GM21576 (cell line): ENCODE data around the gene GPR176.
"Not testable (repeated sequence)": the region's sequence is repeated elsewhere in the genome, so short reads cannot be mapped to it uniquely, and the experiment has no call there.

Source experiments
- ATAC-seq: cut with Tn5 transposase; IDR thresholded peaks from one replicate; pipeline ENCODE4 v1.9.1; 2021; ENCODE audit warnings: mild to moderate bottlenecking, moderate library complexity; ENCODE audit not compliant: unreplicated experiment

The GPR176 gene

DNA sequence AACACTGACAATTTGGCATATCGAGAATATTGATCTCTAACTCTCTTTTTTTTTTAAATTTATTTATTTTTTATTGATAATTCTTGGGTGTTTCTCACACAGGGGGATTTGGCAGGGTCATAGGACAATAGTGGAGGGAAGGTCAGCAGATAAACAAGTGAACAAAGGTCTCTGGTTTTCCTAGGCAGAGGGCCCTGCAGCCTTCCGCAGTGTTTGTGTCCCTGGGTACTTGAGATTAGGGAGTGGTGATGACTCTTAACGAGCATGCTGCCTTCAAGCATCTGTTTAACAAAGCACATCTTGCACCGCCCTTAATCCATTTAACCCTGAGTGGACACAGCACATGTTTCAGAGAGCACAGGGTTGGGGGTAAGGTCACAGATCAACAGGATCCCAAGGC lies 27.0 kb downstream of the GPR176 start:
- ATAC-seq: not testable (repeated sequence)

DNA sequence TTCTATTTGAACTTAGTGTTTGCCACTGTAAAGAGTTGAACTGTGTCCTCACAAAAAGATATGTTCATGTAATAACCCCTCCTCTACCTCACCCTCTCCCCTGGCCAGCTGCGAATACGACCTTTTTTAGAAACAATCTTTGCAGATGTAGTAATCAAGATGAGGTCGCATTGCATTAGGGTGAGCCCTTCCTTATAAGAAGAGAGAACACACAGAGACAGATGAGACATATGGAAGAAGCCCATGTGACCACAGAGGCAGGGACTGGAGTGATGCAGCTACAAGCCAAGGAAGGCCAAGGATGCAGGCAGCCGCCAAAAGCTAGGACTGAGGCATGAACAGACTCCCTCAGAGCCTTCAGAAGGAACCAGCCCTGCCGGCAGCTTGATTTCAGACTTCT lies 27.6 kb downstream of the GPR176 start:
- no peak for ATAC-seq

DNA sequence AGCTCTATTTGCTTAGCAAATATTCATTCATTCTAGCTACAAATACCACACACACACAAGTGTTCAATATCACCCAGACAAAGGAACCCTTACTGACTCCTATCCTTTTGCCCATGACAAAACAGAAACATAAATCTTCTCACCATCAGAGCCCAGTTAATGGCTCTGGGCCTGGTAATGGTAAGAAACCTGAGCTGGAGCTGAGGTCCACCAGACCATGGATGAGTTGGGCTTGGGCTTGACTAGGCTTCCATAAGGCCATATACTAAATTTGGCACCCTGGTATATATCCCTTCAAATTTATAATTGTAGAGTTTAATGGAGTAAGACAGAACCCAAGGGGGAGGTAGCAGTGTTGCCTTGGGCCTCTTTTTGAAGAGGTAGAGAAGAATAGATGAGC lies 29.4 kb downstream of the GPR176 start:
- ATAC-seq: no peak

DNA sequence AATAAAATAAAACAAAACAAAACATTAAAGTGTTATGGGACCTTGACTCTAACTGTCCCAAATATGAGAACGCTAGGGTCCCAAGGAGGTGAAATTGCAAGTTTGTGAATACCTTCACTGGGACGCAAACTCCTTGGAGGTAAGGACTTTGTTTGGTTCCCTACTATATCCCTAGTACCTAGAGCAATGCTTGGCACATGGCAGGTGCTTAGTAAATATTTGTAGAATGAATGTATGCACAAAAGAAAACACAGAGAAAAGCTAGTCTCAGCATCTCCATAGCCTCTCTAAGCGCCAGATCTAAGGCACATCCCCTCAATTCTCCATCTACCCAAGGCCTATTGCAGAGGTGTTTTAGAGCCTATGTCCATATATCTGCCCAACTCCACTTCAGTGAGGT lies 30.5 kb downstream of the GPR176 start:
- no peak for ATAC-seq

GRCh38 chr15:39888809-39889208 lies 31.3 kb downstream of the GPR176 start:
- no peak for ATAC-seq

DNA sequence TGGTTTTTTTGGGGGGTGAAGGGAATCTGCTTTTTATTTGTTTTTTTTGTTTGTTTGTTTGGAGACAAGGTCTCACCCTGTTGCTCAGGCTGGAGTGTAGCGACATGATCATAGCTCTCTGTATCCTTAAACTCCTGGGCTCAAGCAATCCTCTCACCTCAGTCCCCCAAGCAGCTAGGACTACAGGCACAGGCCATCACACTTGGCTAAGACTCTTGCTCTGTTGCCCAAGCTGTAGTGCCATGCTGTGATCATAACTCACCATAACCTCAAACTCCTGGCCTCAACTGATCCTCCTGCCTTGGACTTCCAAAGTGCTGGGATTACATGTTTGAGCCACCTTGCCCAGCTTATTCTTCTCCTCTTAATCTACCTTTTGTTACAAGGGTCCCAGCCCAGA lies 31.8 kb downstream of the GPR176 start:
- ATAC-seq: no peak

- no peak for ATAC-seq
Measured at GRCh38 chr15:39887832-39888231, 32.2 kb downstream of the GPR176 start.

DNA sequence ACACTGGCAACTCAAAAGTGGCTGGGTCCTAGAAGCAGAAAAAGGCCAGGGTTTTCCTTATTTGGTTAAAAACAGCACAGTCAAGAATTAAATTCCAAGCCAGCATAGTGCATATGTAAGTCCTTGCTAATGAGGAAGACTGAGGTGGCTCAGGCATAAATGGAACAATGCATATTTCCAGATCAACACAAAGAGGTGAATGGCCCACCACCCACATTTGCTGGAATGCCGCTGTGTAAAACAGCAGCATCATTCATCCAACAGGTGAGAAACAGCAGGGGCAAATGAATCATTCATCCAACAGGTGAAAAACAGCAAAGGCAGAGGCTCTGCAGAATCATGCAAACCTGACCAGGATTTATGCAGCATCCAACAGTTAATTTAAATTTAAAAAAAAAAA lies 32.9 kb downstream of the GPR176 start:
- no peak for ATAC-seq

- ATAC-seq: no peak
Measured at GRCh38 chr15:39886418-39886817, 33.6 kb downstream of the GPR176 start.

DNA sequence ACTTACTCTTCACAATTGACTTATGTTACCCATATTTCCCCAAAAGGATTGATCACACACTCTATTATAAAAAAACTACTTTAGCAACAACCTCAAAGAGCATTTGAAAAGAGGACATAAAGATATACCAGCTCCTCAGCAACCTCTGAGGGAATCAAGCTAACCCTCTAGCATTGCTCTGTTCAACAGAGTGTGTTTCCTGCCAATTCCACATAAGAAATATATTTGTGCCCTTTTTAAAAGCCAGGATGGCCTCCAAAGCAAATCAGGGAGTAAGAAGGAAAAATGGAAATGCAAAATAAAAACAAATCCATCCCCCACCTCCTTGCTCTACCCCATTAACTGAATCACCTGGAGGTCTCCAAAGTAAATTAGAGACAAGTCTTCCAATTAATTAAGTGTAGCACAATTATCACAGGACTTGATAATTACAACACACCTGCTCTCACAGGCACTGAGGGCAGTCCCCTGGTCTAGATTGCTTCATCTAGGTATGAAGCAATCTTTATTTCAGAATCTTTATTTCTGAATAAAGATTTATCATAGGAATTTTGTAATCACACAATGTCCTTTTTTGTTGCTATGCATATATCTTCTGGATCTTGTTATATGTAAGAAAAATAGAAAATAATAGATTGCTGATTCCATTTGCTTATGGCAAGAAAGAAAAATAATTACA lies 34.8 kb downstream of the GPR176 start:
- no peak for ATAC-seq

- no peak for ATAC-seq
Measured at GRCh38 chr15:39884351-39884750, 35.7 kb downstream of the GPR176 start.

DNA sequence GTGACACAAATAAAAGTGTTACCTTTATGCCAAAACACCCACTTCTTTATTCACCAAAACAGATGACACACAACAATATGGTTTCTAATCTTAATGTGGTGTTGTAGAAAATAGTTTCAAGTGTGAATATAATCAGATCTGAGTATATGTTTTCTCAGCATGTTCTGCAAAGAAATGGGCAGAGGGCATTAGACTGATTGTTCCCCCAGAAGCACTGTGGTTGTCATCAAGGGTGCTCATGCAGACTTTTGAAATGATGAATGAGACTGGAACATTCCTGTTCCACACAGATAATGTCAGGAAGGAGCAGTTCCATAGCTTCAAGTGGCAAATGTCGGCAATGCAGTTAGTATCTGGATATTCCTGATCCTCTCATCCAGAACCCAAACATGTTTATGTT lies 37.5 kb downstream of the GPR176 start:
- no peak for ATAC-seq

- ATAC-seq: no peak
Measured at GRCh38 chr15:39881790-39882189, 38.3 kb downstream of the GPR176 start.

GRCh38 chr15:39880718-39881387 lies 39.2 kb downstream of the GPR176 start:
- ATAC-seq: no peak

- ATAC-seq: no peak
Measured at GRCh38 chr15:39878406-39878785, 41.7 kb downstream of the GPR176 start.

DNA sequence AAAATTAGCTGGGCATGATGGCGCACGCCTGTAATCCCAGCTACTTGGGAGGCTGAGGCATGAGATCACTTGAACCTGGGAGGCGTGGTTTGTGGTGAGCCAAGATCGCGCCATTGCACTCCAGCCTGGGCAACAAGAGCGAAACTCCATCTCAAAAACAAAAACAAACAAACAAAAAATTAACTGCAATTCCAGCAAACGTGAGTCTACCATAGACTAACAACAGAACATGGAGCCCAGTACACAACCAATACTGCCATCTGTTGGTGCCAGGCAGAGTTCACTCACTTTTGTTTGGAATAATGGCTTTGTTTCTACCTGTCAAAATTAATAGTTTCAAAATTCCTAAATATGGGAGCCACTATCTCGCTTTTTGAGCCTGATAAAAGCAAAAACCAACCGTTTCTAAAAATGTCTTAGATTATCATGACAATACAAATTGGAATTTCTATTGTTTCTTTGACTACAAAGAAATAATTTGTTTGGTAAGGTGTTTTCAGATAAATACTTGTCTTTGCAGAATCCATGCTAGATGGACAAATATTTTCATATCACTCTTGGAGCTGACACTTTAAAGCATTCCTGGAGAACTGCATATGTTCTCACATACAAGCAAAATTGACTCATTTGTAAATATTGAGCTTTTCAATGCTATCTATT lies 45.0 kb downstream of the GPR176 start:
- no peak for ATAC-seq

- no peak for ATAC-seq
Measured at GRCh38 chr15:39873978-39874377, 46.1 kb downstream of the GPR176 start.

- no peak for ATAC-seq
Measured at GRCh38 chr15:39870537-39870936, 49.5 kb downstream of the GPR176 start.

GRCh38 chr15:39869858-39870515 lies 50.1 kb downstream of the GPR176 start:
- no peak for ATAC-seq

GRCh38 chr15:39869254-39869653 lies 50.8 kb downstream of the GPR176 start:
- no peak for ATAC-seq

- no peak for ATAC-seq
Measured at GRCh38 chr15:39868396-39868795, 51.7 kb downstream of the GPR176 start.

DNA sequence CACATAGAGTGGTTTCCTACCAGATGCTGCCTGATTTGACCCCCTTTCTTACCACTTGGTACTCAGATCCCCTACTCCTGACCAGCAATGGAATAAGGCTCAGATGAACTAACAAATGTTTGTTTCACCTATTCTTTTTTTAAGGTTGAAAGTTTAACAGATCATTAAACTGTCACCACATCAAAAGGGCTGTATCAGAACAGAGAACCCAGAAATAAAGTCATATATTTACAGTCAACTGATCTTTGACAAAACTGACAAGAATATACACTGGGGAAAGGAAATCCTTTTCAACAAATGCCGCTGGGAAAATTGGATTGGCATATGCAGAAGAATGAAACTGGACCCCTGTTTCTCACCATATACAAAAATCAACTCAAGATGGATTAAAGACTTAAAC lies 56.0 kb downstream of the GPR176 start:
- no peak for ATAC-seq
